ENCODE measurements around the gene STX19. TPM values are rescaled to one million over a fixed set of nuclear protein-coding genes. Genes with fewer than 3 reads are reported as not detected.
A peak's percentile ranks its signal among the peaks of the same experiment; 100 is the strongest.

The STX19 gene
- total and polyA plus RNA-seq, 2 of the 13 experiments (the other 11 are each of a cell fraction or from before 2014, with no cell fraction given), result not detected

DNA sequence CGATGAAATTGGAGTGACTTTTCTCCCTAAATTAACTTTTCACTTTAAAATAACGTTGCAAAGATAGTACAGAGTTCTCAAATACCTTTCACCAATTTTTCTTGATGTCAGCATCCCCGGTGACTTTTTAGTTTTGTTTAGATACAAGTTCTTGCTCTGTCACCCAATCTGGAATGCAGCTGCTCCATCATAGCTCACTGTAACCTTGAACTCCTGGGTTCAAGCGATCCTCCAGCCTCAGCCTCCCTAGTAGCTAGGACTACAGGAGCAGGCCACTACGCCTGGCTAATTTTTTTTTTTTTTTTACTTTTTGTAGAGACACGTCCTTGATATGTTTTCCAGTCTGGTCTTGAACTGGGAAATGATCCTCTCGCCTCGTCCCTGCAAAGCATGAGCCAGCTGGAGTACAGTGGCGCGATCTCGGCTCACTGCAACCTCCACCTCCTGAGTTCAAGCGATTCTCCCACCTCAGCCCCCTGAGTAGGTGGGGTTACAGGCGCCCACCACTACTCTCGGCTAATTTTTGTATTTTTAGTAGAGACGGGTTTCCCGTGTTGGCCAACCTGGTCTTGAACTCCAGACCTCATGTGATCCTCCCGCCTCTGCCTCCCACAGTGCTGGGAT lies 35.2 kb upstream of the STX19 start (continued):
- TF ChIP-seq, protein P1, sequence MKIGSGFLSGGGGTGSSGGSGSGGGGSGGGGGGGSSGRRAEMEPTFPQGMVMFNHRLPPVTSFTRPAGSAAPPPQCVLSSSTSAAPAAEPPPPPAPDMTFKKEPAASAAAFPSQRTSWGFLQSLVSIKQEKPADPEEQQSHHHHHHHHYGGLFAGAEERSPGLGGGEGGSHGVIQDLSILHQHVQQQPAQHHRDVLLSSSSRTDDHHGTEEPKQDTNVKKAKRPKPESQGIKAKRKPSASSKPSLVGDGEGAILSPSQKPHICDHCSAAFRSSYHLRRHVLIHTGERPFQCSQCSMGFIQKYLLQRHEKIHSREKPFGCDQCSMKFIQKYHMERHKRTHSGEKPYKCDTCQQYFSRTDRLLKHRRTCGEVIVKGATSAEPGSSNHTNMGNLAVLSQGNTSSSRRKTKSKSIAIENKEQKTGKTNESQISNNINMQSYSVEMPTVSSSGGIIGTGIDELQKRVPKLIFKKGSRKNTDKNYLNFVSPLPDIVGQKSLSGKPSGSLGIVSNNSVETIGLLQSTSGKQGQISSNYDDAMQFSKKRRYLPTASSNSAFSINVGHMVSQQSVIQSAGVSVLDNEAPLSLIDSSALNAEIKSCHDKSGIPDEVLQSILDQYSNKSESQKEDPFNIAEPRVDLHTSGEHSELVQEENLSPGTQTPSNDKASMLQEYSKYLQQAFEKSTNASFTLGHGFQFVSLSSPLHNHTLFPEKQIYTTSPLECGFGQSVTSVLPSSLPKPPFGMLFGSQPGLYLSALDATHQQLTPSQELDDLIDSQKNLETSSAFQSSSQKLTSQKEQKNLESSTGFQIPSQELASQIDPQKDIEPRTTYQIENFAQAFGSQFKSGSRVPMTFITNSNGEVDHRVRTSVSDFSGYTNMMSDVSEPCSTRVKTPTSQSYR (CRISPR knock-in tag; IDR thresholded peaks at IDR 0.05; ENCODE audit: borderline replicate concordance), result no peak
- peak; percentile 18; the same call in 1 of the 2 replicates for TF ChIP-seq ZSCAN20 (CRISPR knock-in tag; IDR thresholded peaks at IDR 0.05; ENCODE audit: borderline replicate concordance)
- TF ChIP-seq ZMYM3 (CRISPR knock-in tag; IDR thresholded peaks at IDR 0.05), result peak; percentile 46; the same call in 1 of the 2 replicates
- TF ChIP-seq ZNF713 (CRISPR knock-in tag; IDR thresholded peaks at IDR 0.05), result no peak
- TF ChIP-seq ELF1 (CRISPR knock-in tag; IDR thresholded peaks at IDR 0.05), result no peak
- TF ChIP-seq SOX6 (IDR thresholded peaks at IDR 0.05), result no peak
- TF ChIP-seq SOX6 (CRISPR knock-in tag; IDR thresholded peaks at IDR 0.05), result no peak
- no peak for TF ChIP-seq CAMTA2 (CRISPR knock-in tag; IDR thresholded peaks at IDR 0.05; ENCODE audit: borderline replicate concordance)
- no peak for TF ChIP-seq YY1 (IDR thresholded peaks at IDR 0.05; ENCODE audit: insufficient read depth, insufficient replicate concordance, low read depth, low read length)
- TF ChIP-seq, protein P2, sequence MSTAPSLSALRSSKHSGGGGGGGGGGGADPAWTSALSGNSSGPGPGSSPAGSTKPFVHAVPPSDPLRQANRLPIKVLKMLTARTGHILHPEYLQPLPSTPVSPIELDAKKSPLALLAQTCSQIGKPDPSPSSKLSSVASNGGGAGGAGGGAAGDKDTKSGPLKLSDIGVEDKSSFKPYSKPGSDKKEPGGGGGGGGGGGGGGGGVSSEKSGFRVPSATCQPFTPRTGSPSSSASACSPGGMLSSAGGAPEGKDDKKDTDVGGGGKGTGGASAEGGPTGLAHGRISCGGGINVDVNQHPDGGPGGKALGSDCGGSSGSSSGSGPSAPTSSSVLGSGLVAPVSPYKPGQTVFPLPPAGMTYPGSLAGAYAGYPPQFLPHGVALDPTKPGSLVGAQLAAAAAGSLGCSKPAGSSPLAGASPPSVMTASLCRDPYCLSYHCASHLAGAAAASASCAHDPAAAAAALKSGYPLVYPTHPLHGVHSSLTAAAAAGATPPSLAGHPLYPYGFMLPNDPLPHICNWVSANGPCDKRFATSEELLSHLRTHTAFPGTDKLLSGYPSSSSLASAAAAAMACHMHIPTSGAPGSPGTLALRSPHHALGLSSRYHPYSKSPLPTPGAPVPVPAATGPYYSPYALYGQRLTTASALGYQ (CRISPR knock-in tag; IDR thresholded peaks at IDR 0.05), result no peak
